Measurements from ENCODE around the gene AHDC1. TPM values are rescaled to one million over a fixed set of nuclear protein-coding genes. Genes with fewer than 3 reads are reported as not detected.

The AHDC1 gene
- total RNA-seq, 1 experiment from 2014 or later: 33.7 TPM

DNA sequence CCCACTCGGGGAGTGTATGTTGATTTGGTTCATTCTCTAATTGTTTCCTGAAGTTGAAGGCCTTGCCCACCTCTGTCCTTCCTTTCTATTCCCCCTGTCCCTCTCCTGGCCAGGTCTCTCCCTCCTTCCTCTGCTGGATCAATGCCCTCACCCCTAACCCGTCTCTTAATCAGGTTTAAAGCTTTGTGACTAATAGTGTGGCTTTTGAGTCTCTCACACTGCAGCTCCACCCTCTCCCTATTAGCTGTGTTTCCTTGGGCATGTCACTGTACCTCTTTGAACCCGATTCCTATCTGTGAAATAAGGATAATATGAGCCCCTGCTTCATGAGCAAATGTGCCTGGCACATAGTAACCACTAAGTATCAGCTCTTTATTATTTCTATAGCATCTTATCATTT lies 20.5 kb downstream of the AHDC1 start:
- H3K4me3 ChIP-seq (replicated peaks in 1 of 2; ENCODE audit: low read depth in 1 of 2, low read length in 2 of 2): no peak overlapping the region
- H4K20me1 ChIP-seq (ENCODE audit: insufficient read depth): 0 out of 2 replicates have a peak, but pooled peaks cover 4% of the 10 kb centered on the region
- no TSS peak for BruUV-seq (replicated peaks)
- no peaks in the 10 kb centered on the region for H3K27me3 ChIP-seq (ENCODE audit: insufficient read depth, low read length)
- no peaks in the 10 kb centered on the region for H3K9me3 ChIP-seq (ENCODE audit: control insufficient read depth in 1 of 2, insufficient read depth in 1 of 2, low read depth in 1 of 2, low read length in 2 of 2)
- H3K4me1 ChIP-seq (ENCODE audit: control insufficient read depth in 1 of 2, insufficient read depth in 2 of 2, low read length in 2 of 2): peaks cover 6 to 21% of the 10 kb centered on the region in 2 experiments; a peak in 2 of 4 replicates
- ATAC-seq (no peak), DNase-seq (ENCODE audit: low read depth, low spot score) (no peak)
- POLR2A ChIA-PET: no interaction called here
- RAD21 ChIA-PET (ENCODE audit: low non-redundant PET in 1 of 2, low total read pairs in 2 of 2, uncharacterized antibody in 2 of 2, unreplicated experiment in 2 of 2): no interaction called here
- no peaks in the 10 kb centered on the region for H3K9me2 ChIP-seq (ENCODE audit: insufficient read depth)
- H3K4me2 ChIP-seq (ENCODE audit: low read length): no peak overlapping the region
- H3K9ac ChIP-seq (ENCODE audit: low read length): no peak overlapping the region
- no peak overlapping the region for H3K27ac ChIP-seq (ENCODE audit: low read depth, low read length)
- 0 out of 4 replicates have a peak, but pooled peaks cover 0 to under 1% of the 10 kb centered on the region in 2 experiments for H3K36me3 ChIP-seq (ENCODE audit: control insufficient read depth in 1 of 2, insufficient read depth in 2 of 2, low read length in 2 of 2)
- CTCF ChIA-PET: interaction anchor here (0.8 to 1.6 kb wide), 3 partner anchors 15 to 27 kb away, joined by 4 to 6 read pairs (median 6); no protein-coding TSS in a partner anchor
- peaks cover 52% of the 10 kb centered on the region for H3K79me2 ChIP-seq (ENCODE audit: insufficient read depth, low read length)
- H2AFZ ChIP-seq (ENCODE audit: low read depth, low read length, poor library complexity, severe bottlenecking): no peak overlapping the region
- intact Hi-C loops (cut with micrococcal nuclease): no loop called here
- TF ChIP-seq CBX3 (IDR thresholded peaks at IDR 0.05; ENCODE audit: low read depth) (no peak), POLR2A (IDR thresholded peaks at IDR 0.05; ENCODE audit: borderline replicate concordance, extremely low read depth, insufficient read depth, insufficient read length) (no peak), ELF1 (IDR thresholded peaks at IDR 0.05; ENCODE audit: borderline replicate concordance, low read depth) (no peak), SRF (IDR thresholded peaks at IDR 0.05; ENCODE audit: low read depth) (no peak), REST (IDR thresholded peaks at IDR 0.05; ENCODE audit: low read depth) (no peak), FOSL1 (IDR thresholded peaks at IDR 0.05; ENCODE audit: low read depth) (no peak), ZFX (IDR thresholded peaks at IDR 0.05) (no peak), SP1 (IDR thresholded peaks at IDR 0.05; ENCODE audit: low read depth) (no peak), CTCF (IDR thresholded peaks at IDR 0.05 in 2 of 3, conservative IDR thresholded peaks at IDR 0.05 in 1 of 3; ENCODE audit: borderline replicate concordance in 1 of 3, insufficient read depth in 1 of 3, low read depth in 2 of 3, low read length in 2 of 3) (no peak), RAD21 (IDR thresholded peaks at IDR 0.05; ENCODE audit: low read depth) (no peak), CEBPB (IDR thresholded peaks at IDR 0.05; ENCODE audit: low read depth) (no peak), SIN3A (IDR thresholded peaks at IDR 0.05; ENCODE audit: low read depth) (no peak), POLR2AphosphoS5 (IDR thresholded peaks at IDR 0.05; ENCODE audit: low read depth, low read length) (no peak)
- TF ChIP-seq, protein P1, sequence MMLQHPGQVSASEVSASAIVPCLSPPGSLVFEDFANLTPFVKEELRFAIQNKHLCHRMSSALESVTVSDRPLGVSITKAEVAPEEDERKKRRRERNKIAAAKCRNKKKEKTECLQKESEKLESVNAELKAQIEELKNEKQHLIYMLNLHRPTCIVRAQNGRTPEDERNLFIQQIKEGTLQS (IDR thresholded peaks at IDR 0.05): no peak

Measured in HCT116 (cell line).